HuH-7 (cell line): ENCODE measurements around the gene MAP3K8.

Experiments used
- DNase-seq: peaks from one replicate; pipeline ENCODE4 v3.0.0; 2011; ENCODE audit warnings: low spot score

The MAP3K8 gene

DNA sequence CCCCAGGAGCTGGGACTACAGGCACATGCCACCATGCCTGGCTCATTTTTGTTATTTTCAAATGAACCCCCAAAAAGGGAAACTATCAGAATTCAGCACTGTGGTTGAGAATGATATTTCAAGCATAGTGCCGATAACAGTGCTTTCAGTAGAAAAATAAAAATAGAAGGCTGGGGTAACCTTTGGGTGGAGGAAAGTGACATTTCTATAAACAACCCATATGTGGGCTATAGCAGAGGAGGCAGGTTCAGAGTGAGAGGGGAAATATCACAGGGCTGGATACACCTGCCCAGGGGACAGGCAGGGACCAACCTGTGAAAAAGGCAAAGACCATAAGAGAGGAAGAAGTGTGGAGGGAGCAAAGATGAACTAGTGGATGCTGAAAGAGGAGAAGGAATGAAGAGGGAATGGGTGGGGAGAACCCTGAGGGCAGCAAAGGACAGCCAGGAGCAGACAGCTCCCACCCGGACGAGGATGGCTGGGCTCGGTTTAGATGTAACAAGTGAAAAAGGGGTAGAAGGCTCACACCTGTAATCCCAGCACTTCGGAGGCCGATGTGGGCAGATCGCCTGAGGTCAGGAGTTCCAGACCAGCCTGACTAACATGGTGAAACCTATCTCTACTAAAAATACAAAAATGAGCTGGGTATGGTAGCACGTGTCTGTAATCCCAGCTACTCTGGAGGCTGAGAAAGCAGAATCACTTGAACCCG is 56.5 kb downstream of the MAP3K8 start:
- DNase-seq, result no peak

- no peak for DNase-seq
Observed at GRCh38 chr10:30491204-30491915, 57.4 kb downstream of the MAP3K8 start.

DNA sequence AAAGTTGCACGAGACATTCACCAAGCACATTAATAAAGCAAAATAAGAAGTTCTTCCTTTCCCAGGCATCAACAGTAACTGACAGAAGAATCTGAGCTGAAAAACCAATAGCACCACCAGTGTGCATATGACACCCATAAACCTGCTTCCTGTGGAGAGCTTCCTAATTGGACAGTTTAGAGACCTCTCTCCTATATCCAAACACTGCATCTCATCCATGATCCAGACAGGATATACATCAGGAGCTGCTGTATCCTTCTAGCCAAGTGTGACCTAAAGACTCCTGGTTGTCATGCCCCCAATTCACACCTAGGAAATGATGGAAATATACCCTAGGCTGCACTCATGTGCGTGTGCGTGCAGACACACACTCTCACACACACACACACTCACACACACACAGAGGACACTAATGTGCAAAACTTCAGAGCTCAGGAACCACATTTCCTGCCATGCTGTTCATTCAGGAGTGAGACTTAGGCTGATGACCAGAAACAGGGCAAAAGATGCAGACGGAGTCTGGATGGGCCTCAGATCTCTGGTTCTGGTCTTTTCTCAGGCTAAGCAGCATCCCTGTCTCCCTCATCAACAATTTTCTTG is 58.0 kb downstream of the MAP3K8 start:
- DNase-seq, result no peak

DNA sequence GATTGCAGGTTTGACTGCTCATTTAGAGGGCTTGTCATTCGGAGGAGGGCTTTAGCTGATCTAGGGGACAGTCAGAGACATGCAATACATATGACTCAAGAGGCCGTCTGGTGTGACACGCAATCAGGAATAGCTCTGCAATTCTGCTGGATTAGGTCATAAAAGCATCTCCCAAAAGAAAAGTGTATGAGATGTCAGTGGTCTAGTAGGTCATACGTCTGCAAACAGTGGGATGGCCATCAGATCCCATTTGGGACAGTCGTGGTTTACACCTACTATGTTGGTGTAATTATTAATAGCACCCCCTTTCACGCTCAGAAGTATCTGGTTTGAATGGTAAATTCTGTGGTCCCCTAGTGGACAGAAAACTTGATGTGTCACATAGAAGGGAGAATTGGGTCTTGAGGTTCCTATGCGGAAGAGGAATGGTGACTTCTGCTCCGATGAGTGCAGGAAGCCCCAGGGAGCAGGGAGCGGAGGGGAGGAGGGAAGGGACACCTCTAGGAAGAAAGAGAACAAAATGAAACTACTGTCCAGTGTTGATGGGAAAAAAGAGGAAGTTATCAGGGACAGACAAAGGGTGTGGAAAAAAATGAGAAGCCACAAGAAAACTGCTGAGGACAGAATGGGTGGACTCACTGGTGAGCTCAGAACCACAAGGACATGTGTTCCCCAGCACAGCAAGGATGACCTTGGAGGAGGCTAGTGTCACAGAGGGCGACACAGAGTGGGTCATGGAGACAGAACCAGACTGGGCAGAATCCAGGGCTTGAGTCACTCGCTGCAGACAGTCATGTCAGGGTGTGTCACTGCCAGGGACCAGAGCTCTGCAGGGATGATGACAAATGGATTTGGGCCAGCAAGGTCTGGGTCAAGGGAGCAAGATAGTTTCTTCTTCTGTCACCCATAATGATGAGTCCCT is 59.9 kb downstream of the MAP3K8 start:
- no peak for DNase-seq

DNA sequence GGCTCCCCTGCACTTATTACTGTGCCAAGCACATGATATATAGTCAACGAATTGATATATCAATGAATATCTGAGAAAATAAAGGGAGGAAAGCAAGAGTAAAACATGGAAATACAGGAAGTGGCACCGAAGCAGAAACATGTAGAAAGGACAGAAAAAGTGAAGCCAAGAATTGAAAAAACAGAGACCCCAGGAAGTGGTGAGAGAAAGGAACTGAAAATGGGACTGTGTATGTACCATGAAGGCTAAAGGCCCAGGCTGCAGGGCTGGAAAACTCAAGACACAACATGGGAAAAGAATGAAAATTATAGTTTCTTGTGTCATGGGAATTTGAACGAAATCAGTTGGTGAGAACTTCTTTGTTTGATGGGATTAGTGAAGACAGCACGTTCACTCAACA is 60.6 kb downstream of the MAP3K8 start:
- no peak for DNase-seq

GRCh38 chr10:30495687-30496086 is 61.7 kb downstream of the MAP3K8 start:
- no peak for DNase-seq

GRCh38 chr10:30499816-30500215 is 65.8 kb downstream of the MAP3K8 start:
- DNase-seq, result no peak

GRCh38 chr10:30500534-30500933 is 66.5 kb downstream of the MAP3K8 start:
- DNase-seq, result no peak

DNA sequence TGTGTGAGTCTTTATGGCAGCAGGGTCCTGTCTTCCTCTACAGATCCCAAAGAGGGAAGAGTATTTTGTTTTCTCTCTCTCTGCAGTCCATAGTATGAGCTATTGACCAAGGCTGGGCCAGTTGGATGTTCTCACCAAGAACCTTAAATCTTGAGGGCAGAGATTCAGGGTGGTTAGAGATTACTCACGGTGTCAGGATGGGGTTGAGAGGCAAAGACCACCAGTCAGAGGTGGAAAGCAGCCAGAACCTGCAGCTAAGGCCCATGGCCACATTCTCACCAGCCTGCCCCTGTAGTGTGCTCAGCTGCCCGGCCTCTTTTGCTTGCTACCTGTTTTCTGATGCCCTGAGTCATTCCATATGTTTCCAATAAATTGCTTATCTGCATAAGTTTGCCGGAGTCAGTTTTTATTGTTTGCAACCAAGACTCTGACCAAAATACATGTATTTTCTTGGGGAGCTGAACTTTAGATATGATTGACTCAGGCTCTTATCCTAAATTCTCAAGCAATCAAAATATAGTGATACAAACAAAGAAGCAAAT is 67.0 kb downstream of the MAP3K8 start:
- DNase-seq, result no peak

DNA sequence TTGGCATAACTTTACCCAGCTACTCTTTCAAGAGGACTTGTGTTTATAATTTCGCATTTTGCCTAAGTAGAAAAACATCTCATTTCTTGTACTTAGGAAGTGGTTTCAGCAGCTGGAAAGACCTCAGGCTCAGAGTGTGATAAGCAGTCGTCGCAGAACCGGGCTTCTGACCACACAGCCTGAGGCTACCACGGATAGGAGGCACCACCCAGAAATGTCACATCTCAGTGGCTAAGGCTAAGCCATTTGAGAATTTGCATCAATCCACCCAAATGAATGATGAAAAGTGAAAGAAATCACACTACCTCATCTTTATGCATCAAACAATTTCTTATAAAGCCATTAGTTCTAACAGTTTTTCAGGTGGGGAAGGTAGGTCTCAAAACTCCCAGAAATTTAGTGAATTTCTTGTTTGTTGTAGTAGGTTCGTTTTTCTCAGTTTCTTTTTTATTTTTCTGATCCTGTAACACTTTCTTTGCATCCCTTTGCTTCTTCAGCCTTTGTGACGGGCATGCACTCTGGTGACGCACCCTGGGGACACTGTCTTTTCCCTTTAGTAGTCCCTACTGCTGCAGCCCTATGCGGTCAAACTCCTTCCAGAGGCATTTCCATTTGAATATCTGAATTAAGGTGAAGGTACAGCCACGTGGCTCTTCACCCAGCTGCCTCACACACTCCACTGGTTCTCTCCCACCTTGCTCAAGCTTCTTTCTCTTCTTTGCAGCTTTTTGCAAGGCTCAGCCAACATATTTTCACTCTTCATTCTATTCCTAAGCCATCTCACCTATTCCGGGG is 68.5 kb downstream of the MAP3K8 start:
- no peak for DNase-seq

DNA sequence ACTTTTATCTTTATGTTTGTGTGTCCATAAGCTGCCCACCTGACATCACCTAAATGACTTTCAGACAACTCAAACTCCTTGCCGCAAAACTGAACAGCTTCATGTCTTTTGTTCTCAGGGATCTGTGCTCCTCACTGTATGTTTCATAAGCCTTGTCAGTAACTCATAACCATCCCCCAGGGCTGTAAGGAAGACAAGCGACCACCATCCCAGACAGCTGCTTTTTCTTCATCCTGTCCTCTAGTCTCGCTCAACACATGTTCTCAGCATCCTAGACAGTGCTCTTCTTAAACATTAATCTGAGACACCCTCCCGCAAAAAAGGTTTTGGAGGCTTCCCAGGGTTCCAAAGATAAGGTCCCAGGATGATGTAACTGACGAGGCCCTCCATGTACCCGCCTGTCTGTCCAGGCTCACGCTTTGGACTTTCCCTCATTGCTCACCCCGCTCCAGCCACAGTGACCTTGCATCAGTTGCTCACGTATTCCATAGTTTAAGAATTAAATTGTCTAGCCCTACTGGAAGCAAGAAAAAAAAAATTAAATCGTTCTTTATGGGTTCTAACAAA is 69.8 kb downstream of the MAP3K8 start:
- DNase-seq, result no peak

GRCh38 chr10:30505543-30506298 is 71.7 kb downstream of the MAP3K8 start:
- no peak for DNase-seq

DNA sequence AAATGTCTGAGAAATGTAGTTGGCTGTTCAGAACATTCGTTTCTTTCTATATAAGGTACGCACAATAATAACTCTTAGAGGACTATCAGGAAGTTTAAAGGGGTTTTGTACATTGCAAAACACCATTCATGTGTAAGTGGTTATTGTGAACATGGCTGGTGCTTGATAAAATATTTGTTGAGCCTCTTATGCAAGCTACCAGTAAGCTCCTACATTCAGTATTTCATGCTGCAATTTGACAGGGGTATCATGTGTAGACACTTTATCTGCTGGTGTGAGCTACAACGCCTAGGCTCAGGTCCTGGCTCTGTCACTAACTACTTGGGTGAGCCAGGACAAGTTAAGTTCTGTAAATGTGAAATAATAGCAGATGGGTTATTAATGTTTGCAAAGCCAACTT is 75.5 kb downstream of the MAP3K8 start:
- DNase-seq, result no peak

DNA sequence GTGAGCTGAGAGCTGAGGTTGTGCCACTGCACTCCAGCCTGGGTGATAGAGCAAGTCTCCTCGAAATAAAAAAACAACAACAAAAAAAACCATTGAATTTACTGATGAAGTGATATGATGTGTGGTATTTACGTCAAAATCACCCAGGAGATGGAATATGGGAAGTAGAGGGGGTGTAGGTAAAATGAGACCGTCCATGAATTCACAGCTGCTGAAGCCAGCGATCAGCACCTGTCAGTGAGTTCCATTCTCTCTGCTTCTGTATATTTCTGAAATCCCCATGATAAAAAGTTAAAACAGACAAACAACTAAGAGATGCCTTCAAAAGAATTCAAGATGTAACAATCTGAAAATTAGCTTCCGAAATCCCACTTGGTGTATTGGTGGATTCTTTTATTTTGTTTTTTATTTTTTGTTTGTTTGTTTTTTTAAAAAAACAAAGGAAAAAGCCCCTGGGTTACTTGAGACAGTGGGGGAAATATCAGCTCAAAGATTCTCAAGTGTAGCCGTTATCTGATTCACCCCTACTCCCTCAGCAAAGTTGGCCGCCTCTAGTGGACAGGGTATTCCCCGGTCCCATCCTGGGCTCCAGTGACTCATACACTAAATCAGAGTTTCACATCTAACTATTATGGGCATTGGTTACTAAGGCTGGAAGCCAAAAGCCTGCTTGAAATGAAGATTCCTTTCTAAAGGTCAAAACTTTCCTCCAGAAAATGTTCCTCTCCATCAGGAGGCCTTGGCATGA is 76.4 kb downstream of the MAP3K8 start:
- DNase-seq, result no peak

DNA sequence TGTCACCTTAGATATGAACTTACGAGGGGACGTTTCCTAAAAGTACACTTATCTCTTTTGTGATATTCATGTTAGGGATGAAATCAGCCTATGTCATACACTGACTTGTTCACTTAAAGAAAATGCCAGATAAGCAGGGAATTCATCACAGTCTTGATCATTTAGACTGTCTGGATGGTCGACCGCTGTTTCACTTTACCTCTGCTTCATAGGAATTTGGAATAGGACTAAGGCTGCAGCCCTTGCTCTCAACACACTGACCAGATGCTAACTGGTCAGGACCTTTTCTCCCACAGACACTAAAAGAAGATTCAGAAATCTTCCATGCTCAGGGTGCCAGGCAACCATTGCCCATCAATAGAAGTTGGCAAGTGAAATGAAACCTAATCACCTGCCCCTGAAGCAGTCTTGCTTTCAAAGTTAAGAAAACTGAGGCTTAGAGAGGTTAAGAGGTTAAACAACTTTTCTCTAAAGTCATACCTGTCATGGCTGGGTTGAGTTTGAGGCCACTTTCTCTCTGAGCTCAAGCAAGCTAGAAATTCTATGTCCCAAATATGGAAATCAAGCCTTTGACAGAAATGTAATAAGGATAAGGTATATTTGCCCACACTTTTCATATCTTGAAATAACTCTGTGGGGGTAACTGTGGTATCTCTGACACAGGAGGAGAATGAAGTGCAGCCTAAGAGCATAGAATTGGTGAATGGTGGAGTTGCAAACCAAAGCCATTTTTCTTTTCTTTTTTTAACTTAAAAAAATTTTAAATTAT is 77.1 kb downstream of the MAP3K8 start:
- no peak for DNase-seq
